Right cardiac atrium (tissue), 5 donors: Measurements from ENCODE around the gene VASP. TPM values are rescaled to one million over a fixed set of nuclear protein-coding genes. Genes with fewer than 3 reads are reported as not detected.

ENCODE experiments used
- ATAC-seq, 2 donors: fragments of 200-7000 bp; cut with Tn5 transposase; one replicate each; pipeline versions ENCODE4 v1.8.0 to v1.9.1; 2020; ENCODE audit warnings: moderate library complexity in 2 of 2, mild to moderate bottlenecking in 1 of 2
- DNase-seq, 3 donors: peaks; one replicate each; pipeline ENCODE4 v3.0.0-alpha.2; 2020
- H3K27ac ChIP-seq: one replicate; pipeline ENCODE4 v1.5.1; 2013; ENCODE audit warnings: mild to moderate bottlenecking, low read length, control low read depth, moderate library complexity
- H3K27me3 ChIP-seq: one replicate; pipeline ENCODE4 v1.6.1; 2013; ENCODE audit not compliant: control insufficient read depth, insufficient read depth
- H3K4me1 ChIP-seq: one replicate; pipeline ENCODE4 v1.6.1; 2013; ENCODE audit warnings: low read length; ENCODE audit not compliant: control insufficient read depth, insufficient read depth
- H3K4me3 ChIP-seq: one replicate; pipeline ENCODE4 v1.5.1; 2013; ENCODE audit warnings: low read length, control low read depth
- H3K9me3 ChIP-seq: one replicate; pipeline ENCODE4 v1.6.1; 2013; ENCODE audit warnings: low read length; ENCODE audit not compliant: control insufficient read depth
- WGBS: extraction: QIAGEN DNeasy Blood & Tissue Kit; methylation state at CpG from one replicate; pipeline ENCODE4 v1.1.7; 2013; 5-methylcytosine and 5-hydroxymethylcytosine counted together
- intact Hi-C, 4 donors: fragments of 100-400 bp; cut with DNase I; formaldehyde crosslinking; loops; one replicate each; pipeline versions ENCODE4 v1.11.0 to v1.14.0; 2022 to 2023
- polyA plus RNA-seq: library from polyadenylated mRNA; stranded (reverse); fragments of 200-250 nt; gene quantifications from one replicate; pipeline ENCODE4 v1.2.3, GENCODE V29; 2013
- total RNA-seq, 4 donors: library from RNA; stranded (reverse); fragmentation: NEBNext Ultra II Directional; extraction: Animal tissue kit (Norgen Biotek cat#: 25700); gene quantifications; one replicate each; pipeline ENCODE4 v1.2.1, GENCODE V29; 2021
- donor health status: healthy with polysubstance abuse.
- donor health status: DM: no; HTN: yes; CAD: no.
- donor health status: DM: no; HTN: no; CAD: no.
- donor health status: DM: no; HTN: yes; CAD: no; lungs with severe emphysema.
- donor health status: DM: yes; HTN: yes; CAD: no.

VASP gene
- total and polyA plus RNA-seq, 5 donors = 42.2 to 85.4 (median 45.9) TPM

GRCh38 chr19:45518469-45518826, 11.2 kb downstream of the VASP start:
- ATAC-seq (no peak), DNase-seq (no peak)
- peaks cover 5% of the 10 kb centered on the region for H3K4me1 ChIP-seq
- intact Hi-C loops = no loop called here
- no peak overlapping the region for H3K4me3 ChIP-seq
- H3K27ac ChIP-seq = no peak overlapping the region
- no peaks in the 10 kb centered on the region for H3K27me3 ChIP-seq
- WGBS = 88% methylated on average over 7 of the region's 7 CpGs
- H3K9me3 ChIP-seq = no peaks in the 10 kb centered on the region

GRCh38 chr19:45522010-45522941, 15.0 kb downstream of the VASP start:
- Histone ChIP-seq H3K9me3 (no peaks in the 10 kb centered on the region), H3K27me3 (no peaks in the 10 kb centered on the region), H3K4me3 (no peak overlapping the region), H3K27ac (no peak overlapping the region), H3K4me1 (no peaks in the 10 kb centered on the region)
- no peak for ATAC-seq
- DNase-seq = no peak
- 84% methylated on average over 24 of the region's 24 CpGs for WGBS
- intact Hi-C loops = loop anchor here (2.0 to 10.0 kb wide), 3 partner anchors 53 to 123 kb away; no protein-coding TSS in a partner anchor

- ATAC-seq (peak; percentile 90 to 95), DNase-seq (peak; percentile 68 to 88 (median 87))
- Histone ChIP-seq H3K4me1 (no peaks in the 10 kb centered on the region), H3K27ac (peak overlapping the region; percentile 68), H3K4me3 (no peak overlapping the region), H3K27me3 (no peaks in the 10 kb centered on the region), H3K9me3 (no peaks in the 10 kb centered on the region)
- WGBS = 68% methylated on average over 9 of the region's 9 CpGs
- intact Hi-C loops = loop anchor here (2.0 to 10.0 kb wide), 4 partner anchors 47 to 121 kb away; no protein-coding TSS in a partner anchor
Observed at GRCh38 chr19:45523642-45524256, 16.5 kb downstream of the VASP start.

GRCh38 chr19:45524575-45525129, 17.4 kb downstream of the VASP start:
- H3K27me3 ChIP-seq = no peaks in the 10 kb centered on the region
- ATAC-seq (no peak), DNase-seq (no peak)
- peaks cover 4% of the 10 kb centered on the region for H3K4me1 ChIP-seq
- H3K27ac ChIP-seq = peak overlapping the region; percentile 57
- intact Hi-C loops = loop anchor here (2.0 to 10.0 kb wide), 3 partner anchors 46 to 120 kb away; no protein-coding TSS in a partner anchor
- no peaks in the 10 kb centered on the region for H3K9me3 ChIP-seq
- WGBS = 85% methylated on average over 15 of the region's 15 CpGs
- H3K4me3 ChIP-seq = no peak overlapping the region

- H3K9me3 ChIP-seq = no peaks in the 10 kb centered on the region
- 58% methylated on average over 9 of the region's 9 CpGs for WGBS
- ATAC-seq (peak; percentile 52 to 60), DNase-seq (peak; percentile 76 to 89 (median 88))
- peak overlapping the region; percentile 63 for H3K27ac ChIP-seq
- H3K4me1 ChIP-seq = peaks cover 4% of the 10 kb centered on the region
- H3K27me3 ChIP-seq = no peaks in the 10 kb centered on the region
- no peak overlapping the region for H3K4me3 ChIP-seq
- intact Hi-C loops = loop anchor here in 3 of 4 donors (10.0 kb wide), 2 partner anchors 49 to 119 kb away; no protein-coding TSS in a partner anchor
Observed at GRCh38 chr19:45526143-45526542, 18.9 kb downstream of the VASP start.

GRCh38 chr19:45526971-45527370, 19.7 kb downstream of the VASP start:
- WGBS = 92% methylated on average over 4 of the region's 4 CpGs
- ATAC-seq = no peak
- peak in 1 of 3 donors; percentile 21 for DNase-seq
- no peak overlapping the region for H3K4me3 ChIP-seq
- H3K27me3 ChIP-seq = no peaks in the 10 kb centered on the region
- no peak overlapping the region for H3K27ac ChIP-seq
- intact Hi-C loops = loop anchor here in 3 of 4 donors (10.0 kb wide), 2 partner anchors 48 to 118 kb away; no protein-coding TSS in a partner anchor
- H3K4me1 ChIP-seq = peaks cover 4% of the 10 kb centered on the region
- H3K9me3 ChIP-seq = no peaks in the 10 kb centered on the region

- Histone ChIP-seq H3K27me3 (no peaks in the 10 kb centered on the region), H3K4me3 (no peak overlapping the region), H3K27ac (no peak overlapping the region), H3K4me1 (peaks cover 4% of the 10 kb centered on the region), H3K9me3 (no peaks in the 10 kb centered on the region)
- ATAC-seq (peak in 1 of 2 donors; percentile 7), DNase-seq (peak in 1 of 3 donors; percentile 42)
- WGBS = 63% methylated on average over 15 of the region's 15 CpGs
- intact Hi-C loops = loop anchor here in 3 of 4 donors (10.0 kb wide), 2 partner anchors 47 to 117 kb away; no protein-coding TSS in a partner anchor
Observed at GRCh38 chr19:45527731-45528130, 20.5 kb downstream of the VASP start.

GRCh38 chr19:45528149-45528743, 21.0 kb downstream of the VASP start:
- H3K9me3 ChIP-seq = no peaks in the 10 kb centered on the region
- ATAC-seq (peak in 1 of 2 donors; percentile 10), DNase-seq (peak in 1 of 3 donors; percentile 36)
- H3K4me3 ChIP-seq = no peak overlapping the region
- WGBS = 30% methylated on average over 17 of the region's 17 CpGs
- H3K27ac ChIP-seq = no peak overlapping the region
- no peaks in the 10 kb centered on the region for H3K27me3 ChIP-seq
- H3K4me1 ChIP-seq = peaks cover 4% of the 10 kb centered on the region
- intact Hi-C loops = loop anchor here in 3 of 4 donors (10.0 kb wide), 2 partner anchors 47 to 117 kb away; no protein-coding TSS in a partner anchor

GRCh38 chr19:45528744-45529419, 21.6 kb downstream of the VASP start:
- no peaks in the 10 kb centered on the region for H3K27me3 ChIP-seq
- intact Hi-C loops = loop anchor here in 3 of 4 donors (10.0 kb wide), 2 partner anchors 46 to 116 kb away; no protein-coding TSS in a partner anchor
- DNase-seq (peak in 1 of 3 donors; percentile 57), ATAC-seq (peak; percentile 27 to 45)
- no peak overlapping the region for H3K27ac ChIP-seq
- H3K9me3 ChIP-seq = no peaks in the 10 kb centered on the region
- H3K4me1 ChIP-seq = peaks cover 4% of the 10 kb centered on the region
- WGBS = 7% methylated on average over 49 of the region's 49 CpGs
- no peak overlapping the region for H3K4me3 ChIP-seq

GRCh38 chr19:45529420-45529785, 22.1 kb downstream of the VASP start:
- no peak overlapping the region for H3K4me3 ChIP-seq
- H3K27me3 ChIP-seq = no peaks in the 10 kb centered on the region
- intact Hi-C loops = loop anchor here in 3 of 4 donors (10.0 kb wide), 2 partner anchors 45 to 115 kb away; no protein-coding TSS in a partner anchor
- H3K9me3 ChIP-seq = no peaks in the 10 kb centered on the region
- no peak overlapping the region for H3K27ac ChIP-seq
- DNase-seq (peak in 1 of 3 donors; percentile 30), ATAC-seq (no peak)
- H3K4me1 ChIP-seq = peaks cover 4% of the 10 kb centered on the region
- 33% methylated on average over 14 of the region's 14 CpGs for WGBS
